Measurements from ENCODE around the gene MAPK10.

MAPK10 gene

DNA sequence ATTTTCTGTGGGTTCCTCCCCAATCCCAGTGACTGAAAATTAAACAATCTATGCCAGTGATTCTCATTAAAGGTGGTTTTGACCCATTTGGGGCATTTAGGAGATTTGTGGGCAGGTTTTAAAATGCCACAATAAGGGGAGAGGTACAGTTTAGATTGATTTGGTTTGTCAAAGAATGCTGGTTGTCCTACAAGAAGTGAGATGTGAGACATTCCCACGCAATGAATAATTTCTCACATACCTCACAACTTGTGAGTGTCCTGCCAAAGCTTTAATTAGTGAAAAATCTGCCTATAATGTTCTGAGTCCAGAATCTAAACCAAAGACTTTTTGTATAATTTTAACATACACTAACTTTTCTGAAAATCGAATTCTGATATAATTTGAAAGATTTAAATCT, 199.4 kb downstream of the MAPK10 start:
- TF ChIP-seq, protein P1, sequence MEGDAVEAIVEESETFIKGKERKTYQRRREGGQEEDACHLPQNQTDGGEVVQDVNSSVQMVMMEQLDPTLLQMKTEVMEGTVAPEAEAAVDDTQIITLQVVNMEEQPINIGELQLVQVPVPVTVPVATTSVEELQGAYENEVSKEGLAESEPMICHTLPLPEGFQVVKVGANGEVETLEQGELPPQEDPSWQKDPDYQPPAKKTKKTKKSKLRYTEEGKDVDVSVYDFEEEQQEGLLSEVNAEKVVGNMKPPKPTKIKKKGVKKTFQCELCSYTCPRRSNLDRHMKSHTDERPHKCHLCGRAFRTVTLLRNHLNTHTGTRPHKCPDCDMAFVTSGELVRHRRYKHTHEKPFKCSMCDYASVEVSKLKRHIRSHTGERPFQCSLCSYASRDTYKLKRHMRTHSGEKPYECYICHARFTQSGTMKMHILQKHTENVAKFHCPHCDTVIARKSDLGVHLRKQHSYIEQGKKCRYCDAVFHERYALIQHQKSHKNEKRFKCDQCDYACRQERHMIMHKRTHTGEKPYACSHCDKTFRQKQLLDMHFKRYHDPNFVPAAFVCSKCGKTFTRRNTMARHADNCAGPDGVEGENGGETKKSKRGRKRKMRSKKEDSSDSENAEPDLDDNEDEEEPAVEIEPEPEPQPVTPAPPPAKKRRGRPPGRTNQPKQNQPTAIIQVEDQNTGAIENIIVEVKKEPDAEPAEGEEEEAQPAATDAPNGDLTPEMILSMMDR (conservative IDR thresholded peaks at IDR 0.05; ENCODE audit: low read depth, low read length) = no peak
- Histone ChIP-seq H3K4me3 (IDR thresholded peaks at IDR 0.05; ENCODE audit: insufficient read depth, low read depth, low read length) (no peak overlapping the region), H3K27me3 (ENCODE audit: insufficient read depth, low read depth) (no peaks in the 10 kb centered on the region), H3K9ac (no peak overlapping the region), H4K20me1 (ENCODE audit: insufficient read depth) (no peaks in the 10 kb centered on the region), H3K4me2 (no peak overlapping the region), H3K79me2 (ENCODE audit: insufficient read depth, low read depth) (no peaks in the 10 kb centered on the region), H2AFZ (ENCODE audit: low read depth) (no peak overlapping the region), H3K4me1 (ENCODE audit: low read depth, poor library complexity, severe bottlenecking) (no peaks in the 10 kb centered on the region), H3K36me3 (ENCODE audit: insufficient read depth) (no peaks in the 10 kb centered on the region), H3K27ac (no peak overlapping the region)

DNA sequence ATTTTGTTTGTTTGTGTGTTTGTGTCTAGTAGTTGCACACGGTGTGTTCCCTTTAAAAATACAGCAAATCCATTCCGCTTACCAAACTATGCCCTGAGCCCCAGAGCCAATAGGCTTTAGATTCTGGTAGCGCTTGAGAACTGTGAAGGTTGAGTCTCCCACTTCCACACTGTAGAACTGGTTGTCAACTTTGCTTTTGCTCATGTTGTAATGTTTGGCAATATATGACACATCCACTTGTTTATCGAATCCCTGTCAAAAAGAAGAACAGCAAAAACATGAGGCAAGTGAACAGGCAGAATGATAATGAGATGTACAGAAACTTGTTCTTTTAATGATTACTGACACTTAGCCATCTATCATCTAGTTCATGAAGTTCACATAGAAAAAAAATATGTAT, 200.6 kb downstream of the MAPK10 start:
- Histone ChIP-seq H3K36me3 (ENCODE audit: insufficient read depth) (no peaks in the 10 kb centered on the region), H2AFZ (ENCODE audit: low read depth) (no peak overlapping the region), H3K27ac (no peak overlapping the region), H3K27me3 (ENCODE audit: insufficient read depth, low read depth) (no peaks in the 10 kb centered on the region), H4K20me1 (ENCODE audit: insufficient read depth) (no peaks in the 10 kb centered on the region), H3K79me2 (ENCODE audit: insufficient read depth, low read depth) (no peaks in the 10 kb centered on the region), H3K4me1 (ENCODE audit: low read depth, poor library complexity, severe bottlenecking) (no peaks in the 10 kb centered on the region), H3K9ac (no peak overlapping the region), H3K4me3 (IDR thresholded peaks at IDR 0.05; ENCODE audit: insufficient read depth, low read depth, low read length) (no peak overlapping the region), H3K4me2 (no peak overlapping the region)
- TF ChIP-seq, protein P1 (conservative IDR thresholded peaks at IDR 0.05; ENCODE audit: low read depth, low read length) = no peak

DNA sequence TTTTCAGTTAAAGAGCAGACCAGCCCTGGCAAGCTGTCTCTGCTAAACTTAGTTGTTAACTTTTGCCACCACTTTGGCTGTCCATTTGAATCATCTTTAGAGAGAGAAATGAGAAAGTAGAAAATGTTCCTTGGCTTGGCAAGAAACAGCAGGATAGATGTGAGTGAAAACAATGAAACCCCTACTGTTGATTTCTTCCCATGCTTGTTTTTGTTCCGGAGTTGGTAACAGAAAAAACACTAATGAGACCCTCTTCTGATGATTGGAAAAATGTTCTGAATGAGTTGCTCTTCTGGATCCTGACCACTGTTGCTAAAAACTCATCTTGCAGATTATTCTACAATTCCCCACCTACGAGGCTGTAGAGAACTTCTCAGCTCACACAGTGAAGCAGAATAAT, 203.3 kb downstream of the MAPK10 start:
- Histone ChIP-seq H3K27me3 (ENCODE audit: insufficient read depth, low read depth) (no peaks in the 10 kb centered on the region), H3K4me2 (no peak overlapping the region), H3K4me1 (ENCODE audit: low read depth, poor library complexity, severe bottlenecking) (no peaks in the 10 kb centered on the region), H4K20me1 (ENCODE audit: insufficient read depth) (no peaks in the 10 kb centered on the region), H3K36me3 (ENCODE audit: insufficient read depth) (no peaks in the 10 kb centered on the region), H3K4me3 (IDR thresholded peaks at IDR 0.05; ENCODE audit: insufficient read depth, low read depth, low read length) (no peak overlapping the region), H3K27ac (no peak overlapping the region), H3K79me2 (ENCODE audit: insufficient read depth, low read depth) (no peaks in the 10 kb centered on the region), H3K9ac (no peak overlapping the region), H2AFZ (ENCODE audit: low read depth) (no peak overlapping the region)
- TF ChIP-seq, protein P1 (conservative IDR thresholded peaks at IDR 0.05; ENCODE audit: low read depth, low read length) = no peak

DNA sequence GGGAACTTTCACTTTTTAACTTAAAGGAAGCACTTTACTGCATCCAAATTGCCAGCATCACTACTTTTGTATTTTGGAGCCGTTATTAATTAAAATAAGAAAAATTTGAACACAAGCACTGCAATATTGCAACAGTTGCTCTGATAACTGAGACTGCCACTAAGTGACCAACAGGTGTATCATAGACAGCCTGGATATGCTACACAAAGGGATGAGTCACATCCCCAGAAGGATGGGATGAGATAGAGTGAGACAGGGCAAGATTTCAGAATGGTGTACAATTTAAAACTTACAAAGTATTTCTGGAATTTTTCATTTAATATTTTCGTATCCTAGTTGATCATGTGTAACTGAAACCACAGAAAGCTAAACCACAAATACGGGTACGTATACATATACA, 204.1 kb downstream of the MAPK10 start:
- H3K27ac ChIP-seq = no peak overlapping the region
- no peaks in the 10 kb centered on the region for H4K20me1 ChIP-seq (ENCODE audit: insufficient read depth)
- H3K4me1 ChIP-seq (ENCODE audit: low read depth, poor library complexity, severe bottlenecking) = no peaks in the 10 kb centered on the region
- TF ChIP-seq, protein P1 (conservative IDR thresholded peaks at IDR 0.05; ENCODE audit: low read depth, low read length) = no peak
- H3K4me3 ChIP-seq (IDR thresholded peaks at IDR 0.05; ENCODE audit: insufficient read depth, low read depth, low read length) = no peak overlapping the region
- no peak overlapping the region for H2AFZ ChIP-seq (ENCODE audit: low read depth)
- H3K36me3 ChIP-seq (ENCODE audit: insufficient read depth) = no peaks in the 10 kb centered on the region
- H3K4me2 ChIP-seq = no peak overlapping the region
- H3K27me3 ChIP-seq (ENCODE audit: insufficient read depth, low read depth) = no peaks in the 10 kb centered on the region
- no peaks in the 10 kb centered on the region for H3K79me2 ChIP-seq (ENCODE audit: insufficient read depth, low read depth)
- no peak overlapping the region for H3K9ac ChIP-seq
